PC-3 (cell line): Measurements from ENCODE around the gene CSNK1A1. TPM values are rescaled to one million over a fixed set of nuclear protein-coding genes. Genes with fewer than 3 reads are reported as not detected.

Experiments used
- ATAC-seq: fragments of 200-7000 bp; cut with Tn5 transposase; 2 replicates; pipeline ENCODE4 v1.9.1; 2020; ENCODE audit warnings: mild to moderate bottlenecking, moderate library complexity
- BruUV-seq: library from RNA; stranded (reverse); fragments of 400-500 nt; replicated peaks from 2 replicates; lab custom pipeline; 2021; lab: Mats Ljungman, UMichigan
- CTCF ChIA-PET: fragments of 300-600 bp; sonication (Branson Sonifier 250); formaldehyde crosslinking; loops from one replicate; lab custom pipeline; 2022; ENCODE audit warnings: antibody characterized with exemption; lab: Charles Lee
- POLR2A ChIA-PET: fragments of 300-600 bp; sonication (Branson Sonifier 250); formaldehyde crosslinking; loops from one replicate; lab custom pipeline; 2022; ENCODE audit warnings: antibody characterized with exemption; ENCODE audit not compliant: unreplicated experiment; lab: Charles Lee
- DNase-seq: peaks from one replicate; pipeline ENCODE4 v3.0.0-alpha.2; 2015
- H2AFZ ChIP-seq: fragments of 300-600 bp; sonication (generic); 2 replicates; pipeline ENCODE4 v1.6.0; 2016; ENCODE audit warnings: antibody characterized with exemption, low read length
- H3F3A ChIP-seq: fragments of 300-600 bp; sonication (generic); one replicate; pipeline ENCODE4 v1.6.0; 2017; ENCODE audit warnings: antibody characterized with exemption, low read length, control low read depth, mild to moderate bottlenecking; ENCODE audit not compliant: unreplicated experiment
- H3K27ac ChIP-seq: fragments of 300-600 bp; sonication (generic); 2 replicates; pipeline ENCODE4 v1.5.1; 2016; ENCODE audit warnings: mild to moderate bottlenecking, low read length
- H3K27me3 ChIP-seq: fragments of 300-600 bp; sonication (generic); 2 replicates; pipeline ENCODE4 v1.6.1; 2016; ENCODE audit warnings: low read length, mixed read lengths
- H3K36me3 ChIP-seq: fragments of 300-600 bp; sonication (generic); 2 replicates; pipeline ENCODE4 v1.6.1; 2016; ENCODE audit warnings: low read depth, mixed run types, low read length, mixed read lengths
- H3K4me1 ChIP-seq: fragments of 300-600 bp; sonication (generic); 2 replicates; pipeline ENCODE4 v1.5.1; 2016; ENCODE audit warnings: low read length; ENCODE audit not compliant: insufficient read depth
- H3K4me2 ChIP-seq: fragments of 300-600 bp; sonication (generic); 2 replicates; pipeline ENCODE4 v1.6.0; 2016; ENCODE audit warnings: low read length
- H3K4me3 ChIP-seq: fragments of 300-600 bp; sonication (generic); 2 replicates; pipeline ENCODE4 v1.5.1; 2016; ENCODE audit warnings: mild to moderate bottlenecking, low read length, mixed read lengths
- H3K79me2 ChIP-seq: fragments of 300-600 bp; sonication (generic); 2 replicates; pipeline ENCODE4 v1.6.1; 2017; ENCODE audit warnings: low read length, mixed read lengths
- H3K9ac ChIP-seq: fragments of 300-600 bp; sonication (generic); 2 replicates; pipeline ENCODE4 v1.6.0; 2016; ENCODE audit warnings: mild to moderate bottlenecking, low read length
- H3K9me2 ChIP-seq: fragments of 300-600 bp; sonication (generic); replicated peaks from 2 replicates; pipeline ENCODE4 v1.6.1; 2016; ENCODE audit warnings: mixed run types, low read length, mixed read lengths
- H3K9me3 ChIP-seq: fragments of 300-600 bp; sonication (generic); 2 replicates; pipeline ENCODE4 v1.6.1; 2016; ENCODE audit warnings: low read length, mixed read lengths
- H4K20me1 ChIP-seq: fragments of 300-600 bp; sonication (generic); 2 replicates; pipeline ENCODE4 v1.6.1; 2016; ENCODE audit warnings: low read length, mixed read lengths
- CTCF ChIP-seq: fragments of 300-600 bp; sonication (generic); conservative IDR thresholded peaks from 2 replicates; pipeline ENCODE4 v1.5.1; 2017; ENCODE audit warnings: antibody characterized with exemption, low read depth, mild to moderate bottlenecking, low read length
- EZH2 ChIP-seq: fragments of 300-600 bp; sonication (generic); IDR thresholded peaks from one replicate; pipeline ENCODE4 v1.6.1; 2017; ENCODE audit warnings: antibody characterized with exemption, mild to moderate bottlenecking, low read length; ENCODE audit not compliant: unreplicated experiment
- EZH2phosphoT487 ChIP-seq: fragments of 300-600 bp; sonication (generic); IDR thresholded peaks from 2 replicates; pipeline ENCODE4 v1.6.1; 2018; ENCODE audit warnings: mild to moderate bottlenecking, antibody characterized with exemption, low read length, borderline replicate concordance
- intact Hi-C: fragments of 100-400 bp; cut with micrococcal nuclease; formaldehyde crosslinking; loops from 2 replicates; pipeline ENCODE4 v1.9.0; 2023
- total RNA-seq: library from RNA; depleted of rRNA; stranded (reverse); fragments of >200 nt; gene quantifications from 2 replicates; pipeline ENCODE4 v1.2.3, GENCODE V29; 2014

Gene CSNK1A1
- total RNA-seq, 1 experiment from 2014 or later, result 586 TPM

DNA sequence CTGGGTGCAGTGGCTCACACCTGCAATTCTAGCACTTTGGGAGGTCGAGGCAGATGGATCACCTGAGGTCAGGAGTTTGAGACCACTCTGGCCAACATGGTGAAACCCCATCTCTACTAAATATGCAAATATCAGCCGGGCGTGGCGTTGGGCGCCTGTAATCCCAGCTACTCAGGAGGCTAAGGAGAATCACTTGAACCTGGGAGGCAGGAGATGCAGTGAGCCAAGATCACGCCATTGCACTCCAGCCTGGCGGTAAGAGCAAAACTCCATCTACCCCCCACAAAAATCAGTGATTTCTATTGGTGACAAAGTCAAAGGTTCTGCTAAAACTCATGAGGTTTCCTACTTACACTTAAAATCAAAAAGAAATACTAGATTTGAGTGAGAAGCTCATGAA lies 18.8 kb downstream of the CSNK1A1 start:
- Histone ChIP-seq H2AFZ (no peak overlapping the region), H3K27ac (no peak overlapping the region), H3K36me3 (peaks cover 50% of the 10 kb centered on the region), H3K9me3 (no peaks in the 10 kb centered on the region), H3K9me2 (no peaks in the 10 kb centered on the region), H3K79me2 (peaks cover 100% of the 10 kb centered on the region), H3K27me3 (no peaks in the 10 kb centered on the region), H4K20me1 (peaks cover 80% of the 10 kb centered on the region), H3K9ac (no peak overlapping the region), H3K4me2 (no peak overlapping the region), H3F3A (no peaks in the 10 kb centered on the region), H3K4me1 (peaks cover 20% of the 10 kb centered on the region), H3K4me3 (no peak overlapping the region)
- ChIA-PET CTCF (interaction anchor here (1.4 kb wide), 1 partner anchor 19 kb away, joined by 4 read pairs; the partner anchor contains the start of gene CSNK1A1), POLR2A (interaction anchor here (0.6 kb wide), 1 partner anchor 734 kb away, joined by 3 read pairs; no protein-coding TSS in a partner anchor)
- intact Hi-C loops, result no loop called here
- BruUV-seq, result no TSS peak
- ATAC-seq, result no peak
- DNase-seq, result no peak
- no peak for TF ChIP-seq CTCF
- no peak for TF ChIP-seq EZH2phosphoT487
- no peak for TF ChIP-seq EZH2

GRCh38 chr5:149529463-149529862 lies 21.8 kb downstream of the CSNK1A1 start:
- intact Hi-C loops, result no loop called here
- Histone ChIP-seq H3K27ac (no peak overlapping the region), H3K4me3 (no peak overlapping the region), H3K9me3 (no peaks in the 10 kb centered on the region), H4K20me1 (peaks cover 80% of the 10 kb centered on the region), H3K36me3 (peaks cover 35% of the 10 kb centered on the region), H3K27me3 (no peaks in the 10 kb centered on the region), H3K4me2 (no peak overlapping the region), H3K4me1 (peaks cover 31% of the 10 kb centered on the region), H3K79me2 (peaks cover 100% of the 10 kb centered on the region), H3F3A (no peaks in the 10 kb centered on the region), H3K9ac (no peak overlapping the region), H3K9me2 (no peaks in the 10 kb centered on the region), H2AFZ (no peak overlapping the region)
- ChIA-PET POLR2A (interaction anchor here (0.6 kb wide), 2 partner anchors 15 to 22 kb away, joined by 3 read pairs; partner anchors contain the start of gene CSNK1A1), CTCF (no interaction called here)
- no peak for TF ChIP-seq CTCF
- TF ChIP-seq EZH2phosphoT487, result no peak
- TF ChIP-seq EZH2, result no peak
- DNase-seq (no peak), ATAC-seq (no peak)
- BruUV-seq, result no TSS peak

- BruUV-seq, result no TSS peak
- no peak for TF ChIP-seq CTCF
- TF ChIP-seq EZH2phosphoT487, result no peak
- no peak for TF ChIP-seq EZH2
- Histone ChIP-seq H3K27ac (no peak overlapping the region), H3K9ac (no peak overlapping the region), H3K27me3 (no peaks in the 10 kb centered on the region), H3K9me2 (no peaks in the 10 kb centered on the region), H3K79me2 (peaks cover 100% of the 10 kb centered on the region), H3K9me3 (no peaks in the 10 kb centered on the region), H3K4me2 (no peak overlapping the region), H2AFZ (no peak overlapping the region), H3K36me3 (peaks cover 40% of the 10 kb centered on the region), H4K20me1 (peaks cover 84% of the 10 kb centered on the region), H3K4me1 (peaks cover 31% of the 10 kb centered on the region), H3F3A (peaks cover 4% of the 10 kb centered on the region), H3K4me3 (no peak overlapping the region)
- ChIA-PET POLR2A (interaction anchor here (0.5 kb wide), 1 partner anchor 23 kb away, joined by 3 read pairs; the partner anchor contains the start of gene CSNK1A1), CTCF (interaction anchor here (0.5 to 1.4 kb wide), 4 partner anchors 21 to 132 kb away, joined by 3 to 6 read pairs (median 4); no protein-coding TSS in a partner anchor)
- ATAC-seq, result peak; percentile 76
- peak; percentile 32 for DNase-seq
- intact Hi-C loops, result no loop called here
Observed at GRCh38 chr5:149528281-149529060, 22.8 kb downstream of the CSNK1A1 start.
